Body of pancreas (tissue), 4 donors: ENCODE data around the gene SIGLEC11.

Source experiments
- POLR2A ChIP-seq, 3 donors: fragments of 450-650 bp; IDR thresholded peaks; one replicate each; pipeline ENCODE4 v1.6.1; 2016; ENCODE audit warnings: antibody characterized with exemption in 3 of 3, mild to moderate bottlenecking in 2 of 3
- TF ChIP-seq, protein P1 (sequence below), 7 experiments: fragments of 450-650 bp in 4 of 7; fragments of 200-600 bp in 3 of 7; sonication (generic) in 3 of 7; IDR thresholded peaks; one replicate each; pipeline ENCODE4 v1.5.1; 2016 to 2019; ENCODE audit warnings: antibody characterized with exemption in 7 of 7

DNA sequence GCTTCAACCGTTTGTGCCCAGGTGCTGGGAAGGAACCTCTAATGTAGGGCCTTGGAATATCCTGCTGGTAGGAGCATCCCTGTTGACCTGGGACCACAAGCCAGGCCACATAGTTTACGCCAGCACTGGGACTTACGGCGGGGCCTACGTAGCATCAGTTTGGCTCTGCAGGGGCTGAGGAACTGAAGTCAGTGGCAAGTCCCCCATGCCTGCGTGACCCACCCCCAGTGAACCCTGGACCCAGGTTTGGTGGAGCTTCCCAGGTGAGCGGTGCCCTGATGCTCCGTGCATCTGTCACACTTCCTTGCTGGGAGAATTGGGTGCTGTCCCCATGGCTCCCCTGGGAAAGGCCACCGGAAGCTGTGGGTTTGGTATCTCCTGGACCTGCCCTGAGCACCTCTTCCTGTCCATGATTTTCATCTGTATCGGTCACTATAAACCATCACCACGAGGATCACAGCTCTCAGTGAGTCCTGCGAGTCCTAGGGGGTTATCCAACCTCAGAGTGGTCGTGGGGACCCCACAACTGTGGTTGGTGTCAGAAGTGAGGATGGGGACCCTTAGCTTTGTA, 9.9 kb downstream of the SIGLEC11 start:
- TF ChIP-seq, protein P1, sequence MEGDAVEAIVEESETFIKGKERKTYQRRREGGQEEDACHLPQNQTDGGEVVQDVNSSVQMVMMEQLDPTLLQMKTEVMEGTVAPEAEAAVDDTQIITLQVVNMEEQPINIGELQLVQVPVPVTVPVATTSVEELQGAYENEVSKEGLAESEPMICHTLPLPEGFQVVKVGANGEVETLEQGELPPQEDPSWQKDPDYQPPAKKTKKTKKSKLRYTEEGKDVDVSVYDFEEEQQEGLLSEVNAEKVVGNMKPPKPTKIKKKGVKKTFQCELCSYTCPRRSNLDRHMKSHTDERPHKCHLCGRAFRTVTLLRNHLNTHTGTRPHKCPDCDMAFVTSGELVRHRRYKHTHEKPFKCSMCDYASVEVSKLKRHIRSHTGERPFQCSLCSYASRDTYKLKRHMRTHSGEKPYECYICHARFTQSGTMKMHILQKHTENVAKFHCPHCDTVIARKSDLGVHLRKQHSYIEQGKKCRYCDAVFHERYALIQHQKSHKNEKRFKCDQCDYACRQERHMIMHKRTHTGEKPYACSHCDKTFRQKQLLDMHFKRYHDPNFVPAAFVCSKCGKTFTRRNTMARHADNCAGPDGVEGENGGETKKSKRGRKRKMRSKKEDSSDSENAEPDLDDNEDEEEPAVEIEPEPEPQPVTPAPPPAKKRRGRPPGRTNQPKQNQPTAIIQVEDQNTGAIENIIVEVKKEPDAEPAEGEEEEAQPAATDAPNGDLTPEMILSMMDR (IDR thresholded peaks at IDR 0.05): no peak
- TF ChIP-seq POLR2A (IDR thresholded peaks at IDR 0.05): no peak
